Measurements from ENCODE around the gene KNCN. TPM values are rescaled to one million over a fixed set of nuclear protein-coding genes. Genes with fewer than 3 reads are reported as not detected.

KNCN gene
- total RNA-seq, 2 experiments from 2014 or later, result not detected

DNA sequence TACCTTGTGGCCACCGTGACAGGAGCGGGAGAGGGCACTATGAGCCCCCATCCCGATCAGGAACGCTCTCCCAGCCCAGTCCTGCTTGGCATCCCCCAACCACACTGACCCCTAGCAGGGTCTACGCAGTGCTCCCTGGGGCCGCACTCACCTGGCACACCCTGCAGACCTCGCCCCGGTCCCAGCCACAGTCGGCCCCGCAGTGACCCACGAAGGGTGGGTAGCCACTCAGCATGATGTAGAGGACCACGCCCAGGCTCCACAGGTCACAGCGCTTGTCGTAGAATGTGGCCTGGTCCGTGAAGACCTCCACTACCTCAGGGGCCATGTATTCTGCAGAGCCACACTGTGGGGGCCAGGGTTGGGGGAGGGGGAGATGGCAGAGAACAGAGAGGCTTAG lies 11.1 kb upstream of the KNCN start:
- Mint-ChIP-seq H3K4me3 (no peak overlapping the region), H3K36me3 (ENCODE audit: low read depth) (peaks cover 50% of the 10 kb centered on the region), H3K9me3 (no peaks in the 10 kb centered on the region), H3K27ac (no peak overlapping the region), H3K4me1 (no peaks in the 10 kb centered on the region), H3K27me3 (no peaks in the 10 kb centered on the region)
- ChIA-PET POLR2A (no interaction called here), CTCF (no interaction called here)
- DNase-seq, result no peak

DNA sequence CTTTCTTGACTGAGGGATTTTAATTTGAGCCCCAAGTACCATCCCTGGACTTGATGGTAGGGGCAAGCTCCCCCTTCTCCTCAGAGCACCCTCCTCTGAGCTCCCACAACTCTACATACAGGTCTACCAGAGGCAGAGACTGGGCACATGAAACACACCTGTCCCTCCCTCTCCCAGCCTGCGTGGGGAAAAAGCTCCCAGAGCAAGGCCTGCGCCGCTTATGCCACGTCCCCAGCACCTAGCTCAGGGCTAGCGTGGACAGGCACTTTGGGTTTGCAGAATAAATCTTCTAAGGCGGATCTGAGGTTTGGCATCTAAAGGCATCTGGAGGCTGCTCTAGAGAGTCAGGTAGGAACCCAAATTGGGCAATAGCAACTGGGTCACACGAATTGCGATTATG lies 7.5 kb upstream of the KNCN start:
- peaks cover 8% of the 10 kb centered on the region for H3K4me1 Mint-ChIP-seq
- no peaks in the 10 kb centered on the region for H3K9me3 Mint-ChIP-seq
- CTCF ChIA-PET, result interaction anchor here (2.5 kb wide), 1 partner anchor 11 kb away, joined by 8 read pairs; no protein-coding TSS in a partner anchor
- POLR2A ChIA-PET, result interaction anchor here (0.8 kb wide), 1 partner anchor 14 kb away, joined by 3 read pairs; no protein-coding TSS in a partner anchor
- no peak overlapping the region for H3K27ac Mint-ChIP-seq
- DNase-seq, result no peak
- peaks cover 31% of the 10 kb centered on the region for H3K36me3 Mint-ChIP-seq (ENCODE audit: low read depth)
- no peaks in the 10 kb centered on the region for H3K27me3 Mint-ChIP-seq
- no peak overlapping the region for H3K4me3 Mint-ChIP-seq

DNA sequence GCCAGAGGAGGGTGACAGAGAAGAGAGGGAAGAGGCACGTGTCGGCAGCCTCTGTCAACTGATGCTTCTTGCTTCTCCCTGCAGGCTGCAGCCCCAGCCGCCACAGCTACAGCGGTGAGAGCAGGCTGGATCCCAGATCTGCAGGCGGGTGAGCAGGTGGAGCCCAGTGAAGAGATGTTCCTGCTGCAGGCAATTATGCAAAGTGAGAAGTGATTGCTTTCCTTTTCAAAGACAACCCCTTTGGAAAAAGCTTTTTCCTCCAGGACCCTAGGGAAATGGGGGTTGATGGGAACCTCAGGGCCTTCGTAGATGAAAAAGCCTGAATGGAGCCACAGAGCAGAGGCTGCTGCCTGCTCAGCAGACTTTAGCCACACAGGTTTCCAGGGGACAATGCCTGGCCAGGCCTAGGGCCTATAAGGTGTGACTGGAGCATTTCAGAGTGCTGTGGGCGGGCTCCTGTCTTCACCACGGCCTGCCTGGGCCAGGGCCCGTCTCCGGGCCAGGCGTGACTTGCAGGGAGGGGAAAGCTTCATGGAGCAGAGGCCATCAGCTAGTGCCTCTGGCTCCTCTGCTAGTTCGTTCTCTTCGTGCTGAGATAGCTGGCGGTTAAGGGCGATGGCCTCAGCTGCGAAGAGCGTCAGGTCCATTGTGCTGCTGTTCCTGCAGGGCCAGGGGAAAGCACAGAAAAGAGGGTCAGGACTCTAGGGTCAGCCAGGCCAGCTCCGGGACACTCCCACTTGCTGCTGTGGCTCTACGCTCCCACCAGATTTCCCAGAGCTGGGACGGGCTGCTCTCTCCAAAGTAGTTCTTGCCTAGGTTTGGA lies 6.9 kb upstream of the KNCN start:
- Mint-ChIP-seq H3K4me3 (no peak overlapping the region), H3K9me3 (no peaks in the 10 kb centered on the region), H3K27me3 (no peaks in the 10 kb centered on the region), H3K4me1 (peaks cover 8% of the 10 kb centered on the region), H3K27ac (no peak overlapping the region), H3K36me3 (ENCODE audit: low read depth) (peaks cover 29% of the 10 kb centered on the region)
- CTCF ChIA-PET, result interaction anchor here (2.5 kb wide), 1 partner anchor 10 kb away, joined by 8 read pairs; no protein-coding TSS in a partner anchor
- POLR2A ChIA-PET, result interaction anchor here (0.8 kb wide), 1 partner anchor 13 kb away, joined by 3 read pairs; no protein-coding TSS in a partner anchor
- no peak for DNase-seq

DNA sequence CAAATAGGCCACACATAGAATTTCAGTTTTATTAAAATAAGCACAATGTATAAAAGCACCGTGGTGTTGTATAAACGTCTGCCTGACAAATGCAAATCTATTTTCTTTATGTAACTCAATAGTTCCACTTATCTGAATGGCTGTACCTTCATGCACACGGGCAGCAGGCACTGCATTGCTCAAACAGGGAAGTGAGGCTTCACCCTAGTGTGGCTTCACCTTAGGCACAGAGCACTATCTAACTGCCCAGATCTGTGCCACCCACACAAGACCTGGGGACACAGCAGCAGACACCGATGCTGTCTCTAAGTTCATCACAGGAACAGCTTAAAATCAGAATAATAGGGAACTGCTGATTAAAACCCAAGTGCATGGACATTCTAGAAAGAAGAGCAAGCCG lies 6.0 kb upstream of the KNCN start:
- Mint-ChIP-seq H3K9me3 (no peaks in the 10 kb centered on the region), H3K27ac (no peak overlapping the region), H3K36me3 (ENCODE audit: low read depth) (peaks cover 20% of the 10 kb centered on the region), H3K4me3 (no peak overlapping the region), H3K4me1 (peaks cover 8% of the 10 kb centered on the region), H3K27me3 (peaks cover 1% of the 10 kb centered on the region)
- ChIA-PET CTCF (no interaction called here), POLR2A (no interaction called here)
- no peak for DNase-seq

DNA sequence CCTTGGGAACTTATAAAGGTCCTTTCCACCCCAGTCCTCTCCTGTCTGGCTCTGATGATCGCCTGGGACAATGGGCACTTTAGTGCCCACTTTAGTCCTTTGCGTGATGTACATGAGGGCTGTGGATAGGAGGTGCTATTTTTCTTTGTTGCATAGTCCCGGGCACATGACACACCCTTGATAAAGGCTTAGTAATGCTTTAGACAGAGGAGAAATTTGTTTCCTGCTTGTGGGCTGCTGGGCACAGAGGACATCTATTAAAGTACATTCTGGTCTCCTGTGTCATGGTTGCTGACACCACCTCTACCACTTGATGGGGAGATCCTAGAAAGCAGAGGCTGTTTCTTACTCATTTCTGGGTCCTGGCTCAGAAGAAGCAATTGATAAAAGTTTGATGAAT lies 5.4 kb upstream of the KNCN start:
- POLR2A ChIA-PET, result no interaction called here
- Mint-ChIP-seq H3K4me1 (peaks cover 8% of the 10 kb centered on the region), H3K27ac (no peak overlapping the region), H3K9me3 (no peaks in the 10 kb centered on the region), H3K36me3 (ENCODE audit: low read depth) (peaks cover 17% of the 10 kb centered on the region), H3K4me3 (no peak overlapping the region), H3K27me3 (peaks cover 1% of the 10 kb centered on the region)
- DNase-seq, result no peak
- CTCF ChIA-PET, result no interaction called here

DNA sequence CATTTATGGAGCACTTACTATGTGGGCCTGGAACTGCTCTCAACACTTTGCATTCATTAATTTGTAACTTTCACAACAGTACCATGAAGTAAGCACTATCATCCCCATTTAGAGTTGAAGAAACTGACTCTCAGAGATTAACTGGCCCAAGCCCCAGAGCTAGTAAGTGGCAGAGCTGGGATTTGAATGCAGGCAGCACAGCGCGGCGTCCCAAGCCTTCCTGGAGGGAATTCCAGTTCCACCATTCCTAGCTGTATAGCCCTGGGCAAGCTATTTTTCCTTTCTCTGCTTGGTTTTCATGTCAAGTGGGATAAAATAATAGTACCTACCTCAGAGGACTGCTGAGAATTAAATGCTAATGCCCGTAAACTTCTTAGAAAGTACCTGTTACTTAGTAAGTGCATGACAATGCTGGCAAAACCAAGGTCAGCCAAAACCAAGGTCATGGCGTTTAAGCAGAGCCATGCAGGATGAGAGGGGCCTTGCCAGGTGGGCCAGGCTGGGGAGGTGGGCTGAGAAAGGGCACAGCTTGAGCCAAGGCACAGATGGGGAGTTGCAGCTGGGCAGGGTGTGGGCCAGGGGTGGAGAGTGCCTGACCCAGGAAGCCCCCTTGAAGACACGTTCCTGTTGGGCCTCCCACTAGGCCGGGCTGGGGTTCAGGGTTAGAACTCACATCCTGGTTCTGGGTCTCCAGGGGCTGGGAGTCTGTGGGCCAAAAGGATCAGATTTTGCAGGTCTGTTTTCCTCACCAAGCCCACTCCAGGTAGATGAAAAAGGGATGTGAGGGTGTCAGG lies 4.6 kb upstream of the KNCN start:
- CTCF ChIA-PET, result interaction anchor here (0.6 to 0.9 kb wide), 2 partner anchors 12 to 29 kb away, joined by 3 read pairs; no protein-coding TSS in a partner anchor
- Mint-ChIP-seq H3K4me1 (peaks cover 8% of the 10 kb centered on the region), H3K9me3 (no peaks in the 10 kb centered on the region), H3K27me3 (peaks cover 1% of the 10 kb centered on the region), H3K36me3 (ENCODE audit: low read depth) (peaks cover 9% of the 10 kb centered on the region), H3K4me3 (no peak overlapping the region), H3K27ac (no peak overlapping the region)
- POLR2A ChIA-PET, result interaction anchor here (0.6 to 1.0 kb wide), 3 partner anchors 48 to 162 kb away, joined by 3 to 4 read pairs (median 3); partner anchors contain the start of genes EFCAB14 and MKNK1
- no peak for DNase-seq

DNA sequence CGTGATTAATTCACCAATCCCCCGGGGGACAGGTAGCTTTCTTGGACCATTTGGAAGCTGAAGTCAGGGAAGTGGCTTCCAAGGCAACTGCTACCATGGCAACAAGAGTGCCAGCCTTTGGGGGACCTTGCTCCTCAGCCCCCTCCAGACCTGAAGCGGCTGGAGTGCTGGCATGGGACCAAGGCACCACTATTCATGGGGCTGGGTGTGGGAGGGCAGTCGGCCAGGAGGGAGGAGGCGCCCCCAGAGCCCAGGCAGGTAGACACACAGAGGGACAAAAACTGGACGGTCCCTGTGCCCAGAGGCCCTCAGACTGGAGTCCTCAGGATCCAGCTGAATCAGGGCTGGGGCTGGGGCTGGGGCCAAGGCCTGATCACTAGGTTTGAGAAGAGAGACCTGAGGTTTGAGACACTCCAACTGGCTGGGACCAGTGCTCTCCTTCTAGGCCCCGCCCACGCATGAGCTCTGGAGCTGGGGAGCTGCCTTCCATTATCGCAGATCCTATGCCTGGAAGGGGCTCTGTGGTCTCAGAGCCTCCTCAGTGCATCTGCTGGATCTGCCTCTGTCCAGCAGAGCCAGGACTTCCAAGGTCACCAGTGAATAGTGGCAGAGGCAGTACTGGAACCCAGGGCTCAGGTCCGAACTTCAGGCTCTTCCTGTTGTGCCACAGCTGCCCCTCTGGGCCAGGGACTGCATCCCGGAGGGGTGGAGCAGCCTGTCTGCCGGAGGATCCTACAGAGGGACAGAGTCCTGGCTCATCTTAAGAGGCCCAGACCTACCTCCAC lies 3.3 kb upstream of the KNCN start:
- no peak for DNase-seq
- peaks cover 8% of the 10 kb centered on the region for H3K36me3 Mint-ChIP-seq (ENCODE audit: low read depth)
- no peak overlapping the region for H3K4me3 Mint-ChIP-seq
- peaks cover 1% of the 10 kb centered on the region for H3K27me3 Mint-ChIP-seq
- peaks cover 12% of the 10 kb centered on the region for H3K4me1 Mint-ChIP-seq
- ChIA-PET CTCF (interaction anchor here (0.6 kb wide), 1 partner anchor 111 kb away, joined by 3 read pairs; no protein-coding TSS in a partner anchor), POLR2A (interaction anchor here (0.6 to 1.0 kb wide), 3 partner anchors 49 to 164 kb away, joined by 3 to 4 read pairs (median 3); partner anchors contain the start of genes EFCAB14 and MKNK1)
- no peak overlapping the region for H3K27ac Mint-ChIP-seq
- no peaks in the 10 kb centered on the region for H3K9me3 Mint-ChIP-seq

DNA sequence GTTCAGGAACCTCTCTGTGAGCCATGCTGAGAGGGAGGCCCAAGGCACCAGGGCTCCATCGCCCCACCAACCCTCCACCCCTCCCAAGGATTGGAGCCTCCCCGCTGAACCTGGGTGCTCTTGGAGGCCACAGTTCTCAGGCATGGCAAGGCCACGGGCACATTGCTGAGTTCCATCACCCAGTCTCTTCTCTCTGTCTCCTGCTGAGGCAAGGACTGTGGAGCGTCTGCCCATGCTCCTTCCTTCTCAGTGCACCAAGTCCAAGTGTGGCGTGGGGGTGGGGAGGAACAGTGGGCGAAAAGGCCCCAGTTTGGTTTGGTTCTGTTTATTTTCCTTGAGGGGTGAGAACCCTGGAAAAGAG lies 2.8 kb upstream of the KNCN start:
- POLR2A ChIA-PET, result no interaction called here
- no peak overlapping the region for H3K4me3 Mint-ChIP-seq
- H3K27ac Mint-ChIP-seq, result no peak overlapping the region
- H3K36me3 Mint-ChIP-seq (ENCODE audit: low read depth), result peaks cover 7% of the 10 kb centered on the region
- no peaks in the 10 kb centered on the region for H3K9me3 Mint-ChIP-seq
- DNase-seq, result no peak
- CTCF ChIA-PET, result no interaction called here
- peaks cover 1% of the 10 kb centered on the region for H3K27me3 Mint-ChIP-seq
- peaks cover 18% of the 10 kb centered on the region for H3K4me1 Mint-ChIP-seq

DNA sequence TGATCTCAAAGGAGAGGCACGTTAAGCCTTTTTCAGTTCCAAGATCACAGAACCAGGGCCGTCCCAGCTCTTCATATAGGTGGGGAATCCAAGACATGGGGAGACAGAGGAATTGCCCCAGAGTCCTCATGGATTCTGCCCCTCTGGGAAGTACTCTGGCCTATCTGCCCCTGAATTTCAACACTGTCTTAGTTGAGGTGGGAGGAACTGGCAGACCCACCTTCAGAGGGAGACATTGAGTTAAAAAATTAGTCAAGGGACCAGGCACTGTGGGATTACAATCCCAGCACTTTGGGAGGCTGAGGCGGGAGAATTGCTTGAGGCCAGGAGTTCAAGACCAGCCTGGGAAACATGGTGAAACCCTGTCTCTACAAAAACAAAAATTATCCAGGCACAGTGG lies 2.1 kb upstream of the KNCN start:
- DNase-seq, result no peak
- peaks cover 1% of the 10 kb centered on the region for H3K27me3 Mint-ChIP-seq
- no peak overlapping the region for H3K4me3 Mint-ChIP-seq
- peaks cover 6% of the 10 kb centered on the region for H3K36me3 Mint-ChIP-seq (ENCODE audit: low read depth)
- H3K27ac Mint-ChIP-seq, result no peak overlapping the region
- ChIA-PET CTCF (no interaction called here), POLR2A (no interaction called here)
- H3K9me3 Mint-ChIP-seq, result no peaks in the 10 kb centered on the region
- peaks cover 18% of the 10 kb centered on the region for H3K4me1 Mint-ChIP-seq

DNA sequence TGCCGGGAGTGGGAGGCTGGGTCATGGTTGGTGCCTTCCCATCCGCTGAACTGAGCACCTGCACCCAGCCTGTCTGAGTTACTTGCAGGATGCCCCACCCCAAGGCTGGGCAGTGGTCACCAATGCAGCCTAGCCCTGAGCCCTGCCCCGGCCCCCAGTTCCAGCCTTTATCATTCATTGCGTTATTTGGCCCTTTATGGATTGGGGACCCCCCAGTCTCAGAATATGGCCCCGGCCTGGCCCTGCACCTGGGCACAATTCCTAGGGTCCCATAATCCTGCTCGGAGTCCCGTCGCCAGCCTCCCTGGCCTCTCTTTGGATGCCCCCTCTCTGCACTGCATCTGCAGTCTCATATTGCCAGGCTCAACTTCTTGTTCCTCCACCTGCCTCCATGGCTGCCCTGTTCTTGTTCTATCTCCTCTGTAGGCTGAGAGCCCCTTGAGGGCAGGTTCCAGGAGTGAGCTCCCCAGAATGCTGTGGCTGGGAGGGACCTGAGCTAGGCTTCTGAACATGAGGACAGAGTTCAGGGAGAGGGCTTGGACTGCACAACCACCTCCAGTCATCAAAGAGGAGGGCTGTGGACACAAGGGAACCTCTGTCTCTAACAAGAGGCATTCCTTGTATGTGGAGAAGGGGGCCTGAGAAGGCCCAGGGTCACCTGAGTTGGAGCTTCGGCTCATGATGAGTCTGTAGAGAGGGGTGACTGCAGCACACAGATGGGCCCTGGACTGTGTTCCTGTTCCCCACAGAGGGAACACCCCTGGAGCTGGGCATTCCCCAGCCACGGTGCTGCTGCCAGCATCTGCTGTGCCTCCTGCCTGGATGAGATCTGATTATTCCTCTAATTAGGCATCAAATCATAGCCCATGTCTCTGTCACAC lies 1.1 kb upstream of the KNCN start:
- ChIA-PET CTCF (no interaction called here), POLR2A (interaction anchor here (0.5 kb wide), 1 partner anchor 10 kb away, joined by 3 read pairs; no protein-coding TSS in a partner anchor)
- Mint-ChIP-seq H3K27me3 (peaks cover 3% of the 10 kb centered on the region), H3K4me1 (peaks cover 22% of the 10 kb centered on the region), H3K27ac (no peak overlapping the region), H3K36me3 (ENCODE audit: low read depth) (peaks cover 3% of the 10 kb centered on the region), H3K4me3 (no peak overlapping the region), H3K9me3 (no peaks in the 10 kb centered on the region)
- DNase-seq, result no peak

DNA sequence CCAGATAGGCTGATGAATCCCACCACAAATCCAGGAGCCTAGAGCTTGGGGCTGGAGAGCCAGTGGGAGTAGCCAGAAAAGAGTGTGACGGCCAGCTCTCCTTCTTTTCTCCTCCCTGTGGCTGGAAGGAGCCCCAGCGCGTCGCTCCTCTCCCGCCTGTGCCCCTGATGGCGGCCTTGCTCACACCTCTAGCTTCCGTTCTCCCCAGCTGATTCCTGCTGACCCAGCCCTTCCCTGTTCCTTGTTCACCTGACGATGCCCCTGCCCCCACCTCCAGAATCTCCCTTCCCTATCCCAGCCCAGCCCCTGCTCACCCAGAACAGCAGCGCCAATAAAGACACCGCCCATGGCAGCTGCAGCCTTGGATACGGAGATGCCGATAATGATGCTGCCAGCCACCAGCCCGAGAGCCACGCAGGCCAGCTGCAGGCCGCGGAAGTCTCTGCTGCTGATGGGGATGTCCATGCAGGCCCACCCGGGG lies 656 bp downstream of the KNCN start:
- peaks cover 13% of the 10 kb centered on the region for H3K27me3 Mint-ChIP-seq
- H3K27ac Mint-ChIP-seq, result no peak overlapping the region
- ChIA-PET POLR2A (no interaction called here), CTCF (interaction anchor here (4.3 kb wide), 1 partner anchor 16 kb away, joined by 27 read pairs; a partner anchor contains a TSS)
- peaks cover 16% of the 10 kb centered on the region for H3K4me1 Mint-ChIP-seq
- H3K4me3 Mint-ChIP-seq, result no peak overlapping the region
- no peak for DNase-seq
- H3K9me3 Mint-ChIP-seq, result no peaks in the 10 kb centered on the region
- no peaks in the 10 kb centered on the region for H3K36me3 Mint-ChIP-seq (ENCODE audit: low read depth)
